GM23338 (cell line): ENCODE data around the gene TMPRSS3. TPM values are rescaled to one million over a fixed set of nuclear protein-coding genes. Genes with fewer than 3 reads are reported as not detected.

Experiments used
- ATAC-seq: fragments of 200-7000 bp; cut with Tn5 transposase; 3 replicates; pipeline ENCODE4 v1.9.1; 2020
- DNase-seq: peaks from one replicate; pipeline ENCODE4 v3.0.0-alpha.2; 2015; ENCODE audit warnings: low spot score
- H2AFZ ChIP-seq: fragments of 200-600 bp; sonication (generic); 2 replicates; pipeline ENCODE4 v1.8.0; 2016; ENCODE audit warnings: antibody characterized with exemption, mild to moderate bottlenecking, moderate library complexity
- H3F3A ChIP-seq: fragments of 200-600 bp; sonication (generic); replicated peaks from 2 replicates; pipeline ENCODE4 v1.8.0; 2017; ENCODE audit warnings: antibody characterized with exemption, mixed run types, low read depth
- H3K27ac ChIP-seq: fragments of 200-600 bp; sonication (generic); 2 replicates; pipeline ENCODE4 v1.6.1; 2016; ENCODE audit warnings: low read depth
- H3K27me3 ChIP-seq: fragments of 200-600 bp; sonication (generic); 2 replicates; pipeline ENCODE4 v1.8.0; 2016; ENCODE audit warnings: mild to moderate bottlenecking, mixed run types, moderate library complexity; ENCODE audit not compliant: insufficient read depth
- H3K36me3 ChIP-seq: fragments of 200-600 bp; sonication (generic); 2 replicates; pipeline ENCODE4 v1.8.0; 2016; ENCODE audit warnings: mild to moderate bottlenecking; ENCODE audit not compliant: insufficient read depth
- H3K4me1 ChIP-seq: fragments of 200-600 bp; sonication (generic); 2 replicates; pipeline ENCODE4 v1.8.0; 2016; ENCODE audit warnings: mild to moderate bottlenecking, moderate library complexity; ENCODE audit not compliant: insufficient read depth
- H3K4me2 ChIP-seq: fragments of 200-600 bp; sonication (generic); 2 replicates; pipeline ENCODE4 v1.7.1; 2017; ENCODE audit warnings: mixed run types
- H3K4me3 ChIP-seq: fragments of 200-600 bp; sonication (generic); 2 replicates; pipeline ENCODE4 v1.6.1; 2016; ENCODE audit warnings: mixed run types
- H3K79me2 ChIP-seq: fragments of 200-600 bp; sonication (generic); replicated peaks from 2 replicates; pipeline ENCODE4 v1.8.0; 2017; ENCODE audit warnings: mild to moderate bottlenecking; ENCODE audit not compliant: insufficient read depth
- H3K9me2 ChIP-seq: fragments of 200-600 bp; sonication (generic); 2 replicates; pipeline ENCODE4 v1.8.0; 2017; ENCODE audit not compliant: insufficient read depth
- H4K20me1 ChIP-seq: fragments of 200-600 bp; sonication (generic); replicated peaks from 2 replicates; pipeline ENCODE4 v1.8.0; 2017; ENCODE audit warnings: mild to moderate bottlenecking; ENCODE audit not compliant: insufficient read depth
- H3K27ac Mint-ChIP-seq: 2 replicates; pipeline ENCODE4 v1.8.0; 2020; ENCODE audit warnings: inconsistent platforms, mild to moderate bottlenecking, moderate library complexity, mixed read lengths
- H3K27me3 Mint-ChIP-seq: 3 replicates; pipeline ENCODE4 v1.8.0; 2022; ENCODE audit warnings: low read depth, mild to moderate bottlenecking, moderate library complexity, mixed read lengths, inconsistent platforms; ENCODE audit not compliant: insufficient read depth, poor library complexity
- H3K36me3 Mint-ChIP-seq: 3 replicates; pipeline ENCODE4 v1.8.0; 2021; ENCODE audit warnings: low read depth, mild to moderate bottlenecking, inconsistent platforms, moderate library complexity, mixed read lengths
- H3K4me1 Mint-ChIP-seq: 3 replicates; pipeline ENCODE4 v1.8.0; 2020; ENCODE audit warnings: mild to moderate bottlenecking, inconsistent platforms, mixed read lengths
- H3K4me3 Mint-ChIP-seq: 3 replicates; pipeline ENCODE4 v1.8.0; 2021; ENCODE audit warnings: moderate library complexity, mild to moderate bottlenecking, inconsistent platforms, mixed read lengths
- H3K9me3 Mint-ChIP-seq: 3 replicates; pipeline ENCODE4 v1.8.0; 2020; ENCODE audit warnings: moderate library complexity, mild to moderate bottlenecking, inconsistent platforms, mixed read lengths
- CREB1 ChIP-seq: fragments of 250-450 bp; sonication (Bioruptor Pico); IDR thresholded peaks from 2 replicates; pipeline ENCODE4 v1.5.0; 2020; ENCODE audit warnings: low read depth, mild to moderate bottlenecking, moderate library complexity
- EZH2 ChIP-seq: fragments of 200-600 bp; sonication (generic); IDR thresholded peaks from one replicate; pipeline ENCODE4 v1.8.0; 2017; ENCODE audit warnings: antibody characterized with exemption, mild to moderate bottlenecking, low read depth; ENCODE audit not compliant: unreplicated experiment
- NANOG ChIP-seq: IDR thresholded peaks from 2 replicates; pipeline ENCODE4 v1.6.1; 2016; ENCODE audit warnings: antibody characterized with exemption, borderline replicate concordance
- POLR2AphosphoS5 ChIP-seq: IDR thresholded peaks from 2 replicates; pipeline ENCODE4 v1.6.1; 2016; ENCODE audit warnings: antibody characterized with exemption, low read depth
- STAT1 ChIP-seq: IDR thresholded peaks from one replicate; pipeline ENCODE4 v1.6.1; 2016; ENCODE audit warnings: antibody characterized with exemption; ENCODE audit not compliant: unreplicated experiment
- ZNF114 ChIP-seq: fragments of 250-450 bp; sonication (Bioruptor Pico); IDR thresholded peaks from 2 replicates; pipeline ENCODE4 v1.5.0; 2020; ENCODE audit warnings: mild to moderate bottlenecking, moderate library complexity
- ZNF331 ChIP-seq: fragments of 250-450 bp; sonication (Bioruptor Pico); IDR thresholded peaks from 2 replicates; pipeline ENCODE4 v1.5.0; 2020; ENCODE audit warnings: low read depth, mild to moderate bottlenecking, moderate library complexity
- polyA plus RNA-seq: library from polyadenylated mRNA; unstranded; fragments of >200 nt; fragmentation: Nextera tagmentation; extraction: Ambion mirVana; gene quantifications from 2 replicates; pipeline ENCODE4 v1.2.1, GENCODE V29; 2016
- total RNA-seq: library from RNA; depleted of rRNA; stranded (reverse); fragments of >200 nt; shearing (Covaris generic); gene quantifications from 2 replicates; pipeline ENCODE4 v1.2.3, GENCODE V29; 2014
- TF ChIP-seq, protein P1 (sequence below): fragments of 250-450 bp; sonication (Bioruptor Pico); IDR thresholded peaks from 2 replicates; pipeline ENCODE4 v1.5.0; 2020; ENCODE audit warnings: mild to moderate bottlenecking, moderate library complexity

TMPRSS3 gene
- total and polyA plus RNA-seq, 2 experiments from 2014 or later, result 0.17 TPM; not detected in 1

DNA sequence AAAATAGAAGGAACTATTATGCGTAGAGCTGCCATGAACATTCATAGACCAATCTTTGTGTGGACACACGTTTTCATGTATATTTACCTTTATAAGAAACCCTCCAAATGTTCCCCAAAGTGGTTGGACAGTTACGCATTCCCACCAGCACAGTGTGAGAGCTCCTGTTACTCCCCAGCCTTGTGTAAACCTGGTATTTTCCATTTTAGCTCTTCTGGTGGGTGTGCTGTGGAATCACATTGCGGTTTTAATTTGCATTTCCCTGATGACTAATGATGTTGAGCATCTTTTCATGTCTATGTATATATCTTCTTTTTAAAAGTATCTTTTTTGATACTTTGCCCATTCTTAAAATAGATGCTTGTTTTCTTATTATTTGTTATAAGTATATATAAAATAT lies 4.7 kb upstream of the TMPRSS3 start:
- Mint-ChIP-seq H3K36me3 (no peaks in the 10 kb centered on the region; the same call in 1 of the 3 replicates), H3K27me3 (peaks cover 7% of the 10 kb centered on the region), H3K4me3 (no peak overlapping the region), H3K27ac (no peak overlapping the region), H3K9me3 (peaks cover 5% of the 10 kb centered on the region; the same call in 1 of the 3 replicates), H3K4me1 (peaks cover 5% of the 10 kb centered on the region; the same call in 2 of the 3 replicates)
- H3K36me3 ChIP-seq, result no peaks in the 10 kb centered on the region
- no peak overlapping the region for H3K4me3 ChIP-seq
- DNase-seq (no peak), ATAC-seq (no peak)
- TF ChIP-seq, protein P1, sequence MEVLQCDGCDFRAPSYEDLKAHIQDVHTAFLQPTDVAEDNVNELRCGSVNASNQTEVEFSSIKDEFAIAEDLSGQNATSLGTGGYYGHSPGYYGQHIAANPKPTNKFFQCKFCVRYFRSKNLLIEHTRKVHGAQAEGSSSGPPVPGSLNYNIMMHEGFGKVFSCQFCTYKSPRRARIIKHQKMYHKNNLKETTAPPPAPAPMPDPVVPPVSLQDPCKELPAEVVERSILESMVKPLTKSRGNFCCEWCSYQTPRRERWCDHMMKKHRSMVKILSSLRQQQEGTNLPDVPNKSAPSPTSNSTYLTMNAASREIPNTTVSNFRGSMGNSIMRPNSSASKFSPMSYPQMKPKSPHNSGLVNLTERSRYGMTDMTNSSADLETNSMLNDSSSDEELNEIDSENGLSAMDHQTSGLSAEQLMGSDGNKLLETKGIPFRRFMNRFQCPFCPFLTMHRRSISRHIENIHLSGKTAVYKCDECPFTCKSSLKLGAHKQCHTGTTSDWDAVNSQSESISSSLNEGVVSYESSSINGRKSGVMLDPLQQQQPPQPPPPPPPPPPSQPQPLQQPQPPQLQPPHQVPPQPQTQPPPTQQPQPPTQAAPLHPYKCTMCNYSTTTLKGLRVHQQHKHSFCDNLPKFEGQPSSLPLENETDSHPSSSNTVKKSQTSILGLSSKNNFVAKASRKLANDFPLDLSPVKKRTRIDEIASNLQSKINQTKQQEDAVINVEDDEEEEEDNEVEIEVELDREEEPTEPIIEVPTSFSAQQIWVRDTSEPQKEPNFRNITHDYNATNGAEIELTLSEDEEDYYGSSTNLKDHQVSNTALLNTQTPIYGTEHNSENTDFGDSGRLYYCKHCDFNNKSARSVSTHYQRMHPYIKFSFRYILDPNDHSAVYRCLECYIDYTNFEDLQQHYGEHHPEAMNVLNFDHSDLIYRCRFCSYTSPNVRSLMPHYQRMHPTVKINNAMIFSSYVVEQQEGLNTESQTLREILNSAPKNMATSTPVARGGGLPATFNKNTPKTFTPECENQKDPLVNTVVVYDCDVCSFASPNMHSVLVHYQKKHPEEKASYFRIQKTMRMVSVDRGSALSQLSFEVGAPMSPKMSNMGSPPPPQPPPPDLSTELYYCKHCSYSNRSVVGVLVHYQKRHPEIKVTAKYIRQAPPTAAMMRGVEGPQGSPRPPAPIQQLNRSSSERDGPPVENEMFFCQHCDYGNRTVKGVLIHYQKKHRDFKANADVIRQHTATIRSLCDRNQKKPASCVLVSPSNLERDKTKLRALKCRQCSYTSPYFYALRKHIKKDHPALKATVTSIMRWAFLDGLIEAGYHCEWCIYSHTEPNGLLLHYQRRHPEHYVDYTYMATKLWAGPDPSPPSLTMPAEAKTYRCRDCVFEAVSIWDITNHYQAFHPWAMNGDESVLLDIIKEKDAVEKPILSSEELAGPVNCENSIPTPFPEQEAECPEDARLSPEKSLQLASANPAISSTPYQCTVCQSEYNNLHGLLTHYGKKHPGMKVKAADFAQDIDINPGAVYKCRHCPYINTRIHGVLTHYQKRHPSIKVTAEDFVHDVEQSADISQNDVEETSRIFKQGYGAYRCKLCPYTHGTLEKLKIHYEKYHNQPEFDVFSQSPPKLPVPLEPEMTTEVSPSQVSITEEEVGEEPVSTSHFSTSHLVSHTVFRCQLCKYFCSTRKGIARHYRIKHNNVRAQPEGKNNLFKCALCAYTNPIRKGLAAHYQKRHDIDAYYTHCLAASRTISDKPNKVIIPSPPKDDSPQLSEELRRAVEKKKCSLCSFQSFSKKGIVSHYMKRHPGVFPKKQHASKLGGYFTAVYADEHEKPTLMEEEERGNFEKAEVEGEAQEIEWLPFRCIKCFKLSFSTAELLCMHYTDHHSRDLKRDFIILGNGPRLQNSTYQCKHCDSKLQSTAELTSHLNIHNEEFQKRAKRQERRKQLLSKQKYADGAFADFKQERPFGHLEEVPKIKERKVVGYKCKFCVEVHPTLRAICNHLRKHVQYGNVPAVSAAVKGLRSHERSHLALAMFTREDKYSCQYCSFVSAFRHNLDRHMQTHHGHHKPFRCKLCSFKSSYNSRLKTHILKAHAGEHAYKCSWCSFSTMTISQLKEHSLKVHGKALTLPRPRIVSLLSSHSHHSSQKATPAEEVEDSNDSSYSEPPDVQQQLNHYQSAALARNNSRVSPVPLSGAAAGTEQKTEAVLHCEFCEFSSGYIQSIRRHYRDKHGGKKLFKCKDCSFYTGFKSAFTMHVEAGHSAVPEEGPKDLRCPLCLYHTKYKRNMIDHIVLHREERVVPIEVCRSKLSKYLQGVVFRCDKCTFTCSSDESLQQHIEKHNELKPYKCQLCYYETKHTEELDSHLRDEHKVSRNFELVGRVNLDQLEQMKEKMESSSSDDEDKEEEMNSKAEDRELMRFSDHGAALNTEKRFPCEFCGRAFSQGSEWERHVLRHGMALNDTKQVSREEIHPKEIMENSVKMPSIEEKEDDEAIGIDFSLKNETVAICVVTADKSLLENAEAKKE, result no peak
- no peak for TF ChIP-seq ZNF331
- TF ChIP-seq STAT1, result no peak
- H3K4me2 ChIP-seq, result no peak overlapping the region
- H3K79me2 ChIP-seq, result no peaks in the 10 kb centered on the region
- H2AFZ ChIP-seq, result no peak overlapping the region
- H3K4me1 ChIP-seq, result no peaks in the 10 kb centered on the region
- no peaks in the 10 kb centered on the region for H4K20me1 ChIP-seq
- no peak overlapping the region for H3K27ac ChIP-seq
- 0 out of 2 replicates have a peak, but pooled peaks cover 3% of the 10 kb centered on the region for H3K9me2 ChIP-seq
- no peaks in the 10 kb centered on the region for H3K27me3 ChIP-seq
- no peaks in the 10 kb centered on the region for H3F3A ChIP-seq

DNA sequence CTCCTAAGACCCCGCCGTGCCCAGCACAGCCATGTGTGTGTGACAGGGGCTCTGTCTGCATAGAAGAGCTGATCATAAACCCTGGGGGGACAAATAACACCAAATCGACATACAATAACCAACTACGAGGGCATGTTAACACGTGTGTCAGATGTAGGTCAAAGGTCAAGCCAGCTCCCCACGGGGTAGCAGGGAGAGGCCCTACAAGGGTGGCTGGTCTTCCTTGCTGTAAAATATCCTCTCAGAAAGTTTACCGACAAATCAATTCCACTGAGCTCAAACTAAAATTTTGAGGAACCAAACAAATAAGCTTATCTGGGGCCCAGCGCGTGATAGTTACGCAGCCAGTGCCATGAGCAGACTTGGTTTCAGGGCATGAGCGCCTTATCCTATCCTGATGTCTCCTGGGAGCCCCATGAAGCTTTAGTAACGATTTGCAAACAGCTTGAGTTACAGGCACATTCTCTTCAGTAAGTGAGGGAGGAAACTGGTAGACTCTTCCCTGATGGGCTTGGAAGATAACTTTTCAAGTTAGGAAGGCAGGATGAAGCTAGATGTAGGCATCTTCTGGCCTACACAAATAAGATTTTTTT lies 2.7 kb upstream of the TMPRSS3 start:
- Histone ChIP-seq H3K27me3 (no peaks in the 10 kb centered on the region), H3K36me3 (no peaks in the 10 kb centered on the region), H3K9me2 (0 out of 2 replicates have a peak, but pooled peaks cover 3% of the 10 kb centered on the region), H3F3A (no peaks in the 10 kb centered on the region), H3K79me2 (no peaks in the 10 kb centered on the region), H3K4me1 (no peaks in the 10 kb centered on the region), H4K20me1 (no peaks in the 10 kb centered on the region), H3K27ac (no peak overlapping the region), H3K4me3 (no peak overlapping the region), H3K4me2 (no peak overlapping the region), H2AFZ (0 out of 2 replicates have a peak overlapping the region, but pooled peaks have one; percentile 63)
- DNase-seq (no peak), ATAC-seq (peak; percentile 26; the same call in 1 of the 3 replicates)
- Mint-ChIP-seq H3K27ac (no peak overlapping the region), H3K9me3 (peaks cover 5% of the 10 kb centered on the region; the same call in 1 of the 3 replicates), H3K4me3 (no peak overlapping the region), H3K36me3 (no peaks in the 10 kb centered on the region; the same call in 1 of the 3 replicates), H3K4me1 (peaks cover 4% of the 10 kb centered on the region; the same call in 2 of the 3 replicates), H3K27me3 (peaks cover 5% of the 10 kb centered on the region)
- TF ChIP-seq CREB1 (CRISPR knock-in tag) (no peak), ZNF114 (CRISPR knock-in tag) (no peak), NANOG (no peak), ZNF331 (no peak), POLR2AphosphoS5 (no peak), STAT1 (no peak), EZH2 (no peak)
